K562 (cell line): ENCODE measurements around the gene DUSP16. TPM values are rescaled to one million over a fixed set of nuclear protein-coding genes. Genes with fewer than 3 reads are reported as not detected.

Experiments used
- CREB3L1 ChIP-seq: fragments of 450-650 bp; IDR thresholded peaks from 2 replicates; pipeline ENCODE4 v1.6.1; 2014; ENCODE audit warnings: low read depth, mild to moderate bottlenecking, moderate library complexity, borderline replicate concordance
- HNRNPUL1 ChIP-seq: fragments of 200-400 bp; formaldehyde crosslinking; IDR thresholded peaks from 2 replicates; pipeline ENCODE4 v1.6.1; 2017; ENCODE audit warnings: low read length
- L3MBTL2 ChIP-seq: fragments of 450-650 bp; IDR thresholded peaks from 2 replicates; pipeline ENCODE4 v1.6.1; 2016; ENCODE audit warnings: mild to moderate bottlenecking, moderate library complexity
- MBD2 ChIP-seq: sonication (generic); IDR thresholded peaks from 2 replicates; pipeline ENCODE4 v1.6.1; 2016; ENCODE audit warnings: low read depth, borderline replicate concordance
- MGA ChIP-seq: fragments of 450-650 bp; IDR thresholded peaks from 2 replicates; pipeline ENCODE4 v1.6.1; 2016; ENCODE audit warnings: mild to moderate bottlenecking, moderate library complexity
- MYC ChIP-seq, 2 experiments: fragments of 250-450 bp in 1 of 2; sonication (Bioruptor Pico) in 1 of 2; IDR thresholded peaks; 2 replicates each; pipeline versions ENCODE4 v1.5.1 to v1.6.1; 2012 to 2021; ENCODE audit warnings: low read depth in 2 of 2, borderline replicate concordance in 1 of 2, improper control_type of control experiment in 1 of 2, low read length in 1 of 2, mild to moderate bottlenecking in 1 of 2, moderate library complexity in 1 of 2
- NR2C1 ChIP-seq, 2 experiments: fragments of 450-650 bp; IDR thresholded peaks; 2 replicates each; pipeline ENCODE4 v1.6.1; 2017; ENCODE audit warnings: mild to moderate bottlenecking in 2 of 2, antibody characterized with exemption in 1 of 2, inconsistent platforms in 1 of 2, missing compliant biosample characterization in 1 of 2, missing genetic modification characterization in 1 of 2
- SMAD4 ChIP-seq: fragments of 250-450 bp; sonication (Bioruptor Pico); conservative IDR thresholded peaks from 2 replicates; pipeline ENCODE4 v1.8.0; 2021; ENCODE audit warnings: inconsistent platforms, mild to moderate bottlenecking, moderate library complexity
- TBL1XR1 ChIP-seq, 2 experiments: IDR thresholded peaks; 2 replicates each; pipeline ENCODE4 v1.6.1; 2012; ENCODE audit warnings: improper control_type of control experiment in 2 of 2, low read length in 2 of 2, mild to moderate bottlenecking in 1 of 2
- ZNF592 ChIP-seq: fragments of 450-650 bp; IDR thresholded peaks from 2 replicates; pipeline ENCODE4 v1.6.1; 2017; ENCODE audit warnings: antibody characterized with exemption, mild to moderate bottlenecking
- polyA plus RNA-seq, 8 experiments: library from polyadenylated mRNA; depleted of rRNA in 4 of 8; stranded (reverse) in 5 of 8; unstranded in 3 of 8; fragments of >200 nt; fragmentation: Nextera tagmentation in 2 of 8; fragmentation: Illumina TruSeq in 1 of 8; extraction: Ambion mirVana in 2 of 8; extraction: Trizol in 1 of 8; gene quantifications; 2 replicates each; pipeline versions ENCODE4 v1.2.1 to v1.2.3, GENCODE V29; 2011 to 2014; ENCODE audit warnings: inconsistent platforms in 1 of 8, missing spikeins in 1 of 8
- total RNA-seq, 7 experiments: library from RNA; depleted of rRNA in 6 of 7; stranded (reverse); fragments of >200 nt in 6 of 7; fragmentation: Illumina TruSeq in 2 of 7; extraction: Trizol in 2 of 7; gene quantifications; 2 replicates each; pipeline versions ENCODE4 v1.2.1 to v1.2.3, GENCODE V29; 2011 to 2021; ENCODE audit warnings: low replicate concordance in 1 of 7

Gene DUSP16
- total and polyA plus RNA-seq, 9 of the 15 experiments (the other 6 are each of a cell fraction or from before 2014, with no cell fraction given): 0.70 to 12.3 (median 5.7) TPM

GRCh38 chr12:12600659-12601058 is 38.0 kb upstream of the DUSP16 start (continued):
- TF ChIP-seq CREB3L1 (no peak), SMAD4 (CRISPR knock-in tag) (peak; percentile 38; the same call in 1 of the 2 replicates), L3MBTL2 (peak; percentile 39; the same call in 1 of the 2 replicates), HNRNPUL1 (no peak), TBL1XR1 (IDR thresholded peaks at IDR 0.05; ENCODE audit: low read length in 2 of 2) (no peak), ZNF592 (peak; percentile 30; the same call in 1 of the 2 replicates), MYC (IDR thresholded peaks at IDR 0.05; ENCODE audit: low read depth, low read length) (0 out of 2 replicates have a peak, but pooled peaks have one; percentile 19), MYC (CRISPR knock-in tag; IDR thresholded peaks at IDR 0.05; ENCODE audit: borderline replicate concordance, low read depth) (no peak), MBD2 (no peak), NR2C1 (IDR thresholded peaks at IDR 0.05) (no peak), NR2C1 (tag; IDR thresholded peaks at IDR 0.05) (peak; percentile 69), MGA (peak; percentile 45)
